HG03432 (cell line): ENCODE results near the gene OR2AK2.

Source experiments
- ATAC-seq: cut with Tn5 transposase; IDR thresholded peaks from one replicate; pipeline ENCODE4 v1.9.1; 2021; ENCODE audit warnings: mild to moderate bottlenecking, moderate library complexity; ENCODE audit not compliant: unreplicated experiment

OR2AK2 gene, protein sequence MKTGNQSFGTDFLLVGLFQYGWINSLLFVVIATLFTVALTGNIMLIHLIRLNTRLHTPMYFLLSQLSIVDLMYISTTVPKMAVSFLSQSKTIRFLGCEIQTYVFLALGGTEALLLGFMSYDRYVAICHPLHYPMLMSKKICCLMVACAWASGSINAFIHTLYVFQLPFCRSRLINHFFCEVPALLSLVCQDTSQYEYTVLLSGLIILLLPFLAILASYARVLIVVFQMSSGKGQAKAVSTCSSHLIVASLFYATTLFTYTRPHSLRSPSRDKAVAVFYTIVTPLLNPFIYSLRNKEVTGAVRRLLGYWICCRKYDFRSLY

GRCh38 chr1:247964933-247965332 lies at the start of gene OR2AK2:
OR2AK2 (plus strand) TSS chr1:247965233; CDS start chr1:247965377, 144 bp downstream.
- ATAC-seq = no peak

GRCh38 chr1:247919952-247920351 lies 45.1 kb upstream of the OR2AK2 start, which contains the start of gene OR2T8:
OR2T8 (plus strand) TSS chr1:247920252; CDS start chr1:247921018, 766 bp downstream.
- ATAC-seq = no peak

- no peak for ATAC-seq
These were observed 41.1 kb upstream of the OR2AK2 start for GRCh38 chr1:247923941-247924340.

GRCh38 chr1:247924868-247925267 lies 40.2 kb upstream of the OR2AK2 start, which contains the start of gene OR2AJ1:
OR2AJ1 (plus strand) TSS chr1:247924889; CDS start chr1:247933769, 8,880 bp downstream.
- no peak for ATAC-seq

DNA sequence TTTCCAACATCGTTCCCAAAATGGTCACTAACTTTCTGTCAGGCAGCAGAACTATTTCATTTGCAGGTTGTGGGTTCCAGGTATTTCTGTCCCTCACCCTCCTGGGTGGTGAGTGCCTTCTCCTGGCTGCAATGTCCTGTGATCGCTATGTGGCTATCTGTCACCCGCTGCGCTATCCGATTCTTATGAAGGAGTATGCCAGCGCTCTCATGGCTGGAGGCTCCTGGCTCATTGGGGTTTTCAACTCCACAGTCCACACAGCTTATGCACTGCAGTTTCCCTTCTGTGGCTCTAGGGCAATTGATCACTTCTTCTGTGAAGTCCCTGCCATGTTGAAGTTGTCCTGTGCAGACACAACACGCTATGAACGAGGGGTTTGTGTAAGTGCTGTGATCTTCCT lies 31.0 kb upstream of the OR2AK2 start:
- no peak for ATAC-seq

GRCh38 chr1:247935781-247936180 lies 29.3 kb upstream of the OR2AK2 start:
- no peak for ATAC-seq

GRCh38 chr1:247936415-247936814 lies 28.6 kb upstream of the OR2AK2 start:
- ATAC-seq = no peak

DNA sequence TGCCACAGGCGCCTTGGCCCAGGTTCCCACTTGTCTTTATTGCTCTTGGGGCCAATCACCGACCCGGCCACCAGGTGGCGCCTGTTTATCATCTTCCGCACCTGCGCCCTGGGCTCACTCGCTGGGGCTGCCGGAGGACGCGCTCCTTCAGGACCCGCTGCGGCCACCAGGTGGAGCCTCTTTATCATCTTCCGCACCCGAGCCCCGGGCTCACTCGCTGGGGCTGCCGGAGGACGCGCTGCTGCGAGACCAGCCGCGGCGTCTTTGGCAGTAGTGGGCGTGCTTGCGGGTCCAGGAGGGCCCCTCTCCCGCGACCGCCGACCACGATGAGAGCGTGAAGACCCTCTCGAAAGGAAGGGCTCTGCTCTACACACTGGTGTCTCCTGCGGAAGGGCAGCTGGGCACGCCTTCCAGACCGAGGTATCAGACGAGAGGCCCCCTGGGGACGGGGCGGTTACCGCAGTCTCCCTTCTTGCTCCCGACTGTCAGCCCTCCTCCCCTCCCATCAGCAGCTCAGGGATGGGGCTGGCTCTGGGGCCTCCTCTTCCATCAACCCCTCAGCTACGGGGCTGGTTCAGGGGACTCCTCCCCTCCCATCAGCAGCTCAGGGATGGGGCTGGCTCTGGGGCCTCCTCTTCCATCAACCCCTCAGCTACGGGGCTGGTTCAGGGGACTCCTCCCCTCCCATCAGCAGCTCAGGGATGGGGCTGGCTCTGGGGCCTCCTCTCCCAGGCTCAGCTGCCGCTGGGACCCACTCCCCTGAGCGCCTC lies 27.9 kb upstream of the OR2AK2 start:
- ATAC-seq = peak; percentile 100

DNA sequence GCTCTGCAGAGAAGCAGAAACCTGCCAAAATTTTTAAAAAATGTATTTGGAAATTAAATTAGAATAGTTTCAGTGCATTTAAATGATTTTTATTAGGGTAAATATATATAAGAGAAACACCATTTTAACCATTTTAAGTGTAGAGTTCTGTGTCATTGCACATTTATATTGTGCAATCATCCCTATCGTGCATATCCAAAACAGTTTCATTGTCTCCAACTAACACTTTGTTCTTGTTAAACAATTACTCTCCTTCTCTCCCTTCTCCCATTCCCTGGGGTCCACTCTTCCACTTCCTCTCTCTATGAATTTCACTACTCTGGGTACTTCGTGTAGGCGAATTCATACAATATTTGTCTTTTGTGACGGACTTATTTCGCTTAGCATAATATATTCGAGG lies 22.4 kb upstream of the OR2AK2 start:
- no peak for ATAC-seq

DNA sequence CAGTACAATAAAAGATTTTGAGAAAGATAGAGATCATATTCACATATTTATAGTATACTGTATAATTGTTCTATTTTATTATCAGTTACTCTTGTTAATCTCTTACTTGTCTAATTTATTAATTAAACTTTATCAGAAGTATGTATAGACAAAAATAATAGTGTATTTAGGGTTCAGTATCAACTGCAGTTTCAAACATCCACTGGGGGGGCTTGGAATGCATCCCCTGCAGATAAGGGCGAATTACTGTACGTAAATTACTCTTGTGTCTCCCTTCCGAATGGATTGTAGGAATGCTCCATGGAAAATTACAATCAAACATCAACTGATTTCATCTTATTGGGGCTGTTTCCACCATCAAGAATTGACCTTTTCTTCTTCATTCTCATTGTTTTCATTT lies 16.5 kb upstream of the OR2AK2 start, which contains the start of gene OR2L8:
Gene OR2L8, plus strand, starts transcription at position 301 of the 400 bp plus-strand sequence. Its CDS starts 0 bp downstream, at position 301.
- ATAC-seq = no peak

DNA sequence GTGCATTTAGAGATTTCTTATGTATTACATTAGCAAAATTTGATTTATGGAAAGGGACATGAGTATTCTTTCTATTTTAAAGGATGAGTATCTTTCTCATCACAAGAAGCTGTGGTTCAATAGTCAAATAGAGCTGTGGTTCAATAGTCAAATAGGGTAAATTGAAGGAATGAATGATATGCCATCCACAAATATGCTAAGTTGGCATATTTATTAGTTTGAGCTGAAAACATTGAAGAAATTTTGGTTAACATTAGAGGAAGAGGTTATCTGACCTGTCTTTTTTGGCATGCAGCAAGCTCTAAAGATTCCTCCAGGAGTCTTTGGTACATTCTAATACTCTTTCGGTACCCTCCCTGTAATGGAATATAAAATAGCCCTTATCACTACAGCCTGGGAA lies 11.6 kb upstream of the OR2AK2 start:
- ATAC-seq = no peak

- ATAC-seq = no peak
These were observed 3.2 kb upstream of the OR2AK2 start for GRCh38 chr1:247961791-247962190.

DNA sequence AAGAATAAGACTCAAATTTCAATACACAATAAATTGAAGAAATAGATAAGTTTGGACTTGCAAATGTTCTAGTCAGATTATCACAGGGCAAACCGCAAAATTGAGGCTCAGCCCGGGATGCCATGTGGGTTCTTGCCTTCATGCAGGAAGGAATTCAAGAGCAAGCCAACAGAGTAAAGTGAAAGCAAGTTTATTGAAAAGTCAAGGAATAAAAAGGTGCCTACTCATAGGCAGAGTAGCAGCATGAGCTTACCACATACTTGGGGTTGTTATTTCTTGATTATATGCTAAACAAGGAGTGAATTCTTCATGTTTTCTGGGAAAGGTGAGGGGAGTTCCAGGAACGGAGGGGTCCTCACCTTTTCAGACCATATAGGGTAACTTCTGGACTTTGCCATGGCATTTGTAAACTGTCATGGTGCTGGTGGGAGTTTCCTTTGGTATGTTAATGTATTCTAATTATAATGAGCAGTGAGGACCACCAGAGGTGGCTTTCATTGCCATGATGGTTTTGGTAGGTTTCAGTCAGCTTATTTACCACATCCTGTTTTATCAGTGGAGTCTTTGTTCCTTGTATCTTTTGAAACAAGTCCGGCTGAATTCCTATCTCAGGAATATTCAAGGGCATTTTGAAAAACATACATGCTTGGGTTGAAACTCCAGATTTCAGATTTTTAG lies 2.0 kb upstream of the OR2AK2 start:
- ATAC-seq = no peak

GRCh38 chr1:247966532-247967204 lies 1.6 kb downstream of the OR2AK2 start:
- ATAC-seq = peak; percentile 87

DNA sequence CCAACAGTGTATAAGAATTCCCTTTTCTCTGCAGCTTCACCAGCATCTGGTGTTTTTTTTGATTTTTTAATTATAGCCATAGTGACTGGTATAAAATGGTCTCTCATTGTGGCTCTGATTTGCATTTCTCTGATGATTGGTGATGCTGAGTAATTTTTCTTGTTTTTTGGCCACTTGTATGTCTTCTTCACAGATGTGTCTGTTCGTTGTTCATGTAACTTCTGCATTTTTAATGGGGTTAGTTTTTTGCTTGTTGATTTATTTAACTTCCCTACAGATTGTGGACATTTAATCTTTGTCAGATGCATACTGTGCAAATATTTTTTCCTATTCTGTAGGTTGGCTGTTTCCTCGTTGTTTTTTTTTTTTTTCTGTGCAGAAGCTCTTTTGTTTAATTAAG lies 28.0 kb downstream of the OR2AK2 start:
- no peak for ATAC-seq

- ATAC-seq = no peak
These were observed 33.8 kb downstream of the OR2AK2 start for GRCh38 chr1:247998811-247999210.

DNA sequence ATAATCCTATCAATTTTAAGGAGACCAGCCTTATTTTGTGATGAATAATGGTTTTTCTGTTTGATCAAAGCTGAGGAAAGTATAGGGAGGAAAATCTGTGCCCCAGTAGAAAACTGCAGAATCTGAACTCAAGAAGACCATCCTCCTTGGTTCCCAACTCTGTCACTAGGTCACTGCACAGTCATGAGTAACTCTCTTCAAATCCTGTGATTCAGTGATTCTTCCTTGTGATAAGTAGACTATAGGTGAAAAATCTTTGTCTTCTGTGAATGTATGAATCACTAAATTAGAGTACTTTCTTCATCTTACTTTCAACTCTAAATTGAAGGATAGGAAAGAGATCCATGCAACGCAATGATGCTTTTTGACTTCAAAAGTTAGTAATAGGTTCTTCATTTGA lies 35.1 kb downstream of the OR2AK2 start:
- no peak for ATAC-seq

DNA sequence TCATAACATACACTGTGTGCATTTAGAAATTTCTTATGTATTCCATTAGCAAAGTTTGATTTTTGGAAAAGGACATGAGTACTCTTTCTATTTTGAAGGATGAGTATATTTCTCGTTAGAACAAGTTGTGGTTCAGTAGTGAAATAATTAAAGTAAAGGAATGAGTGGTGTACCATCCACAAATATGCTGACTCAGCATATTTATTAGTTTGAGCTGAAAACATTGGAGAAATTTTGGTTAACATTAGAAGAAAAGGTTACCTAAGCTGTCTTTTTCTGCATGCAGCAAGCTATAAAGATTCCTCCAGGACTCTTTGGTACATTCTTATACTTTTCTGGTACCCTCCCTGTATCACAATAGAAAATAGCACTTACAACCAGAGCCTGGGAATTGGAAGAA lies 42.7 kb downstream of the OR2AK2 start:
- ATAC-seq = no peak

DNA sequence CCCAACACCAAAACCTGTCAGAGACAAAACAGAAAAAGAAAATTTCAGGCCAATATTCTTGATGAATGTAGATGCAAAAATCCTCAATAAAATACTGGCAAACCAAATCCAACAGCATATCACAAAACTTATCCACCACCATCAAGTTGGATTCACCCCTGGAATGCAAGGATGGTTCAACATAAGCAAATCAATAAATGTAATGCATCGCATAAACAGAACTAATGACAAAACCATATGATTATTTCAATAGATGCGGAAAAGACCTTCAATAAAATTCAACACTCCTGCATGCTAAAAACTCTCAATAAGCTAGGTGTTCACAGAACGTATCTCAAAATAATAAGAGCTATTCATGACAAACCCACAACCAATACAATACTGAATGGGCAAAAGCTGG lies 44.6 kb downstream of the OR2AK2 start:
- ATAC-seq = no peak

DNA sequence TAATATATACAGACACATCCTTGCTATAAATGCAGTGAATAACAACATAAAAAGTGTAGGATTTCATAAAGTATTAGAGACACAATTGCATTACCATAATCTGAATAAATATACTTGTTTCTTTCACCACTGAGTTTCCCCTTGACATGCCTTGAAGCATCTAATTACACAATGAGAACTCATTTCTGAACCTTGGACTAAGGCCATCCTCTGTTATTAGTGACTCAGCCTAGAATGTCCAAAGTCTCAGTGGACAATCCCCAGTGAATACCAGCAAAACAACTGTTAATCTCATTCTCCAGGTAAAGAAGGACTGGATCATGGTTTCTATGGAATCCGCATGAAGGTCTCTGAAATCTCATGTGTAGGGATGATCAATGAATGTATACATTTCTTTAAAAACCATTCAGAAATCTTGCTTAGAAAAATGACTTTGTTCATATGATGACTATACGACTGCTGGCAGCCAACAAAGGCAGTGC lies 48.2 kb downstream of the OR2AK2 start, which contains the start of gene OR2L5:
Gene OR2L5, plus strand, starts transcription at position 432 of the 482 bp plus-strand sequence. CDS start 8,288 bp downstream, outside the sequence.
- ATAC-seq = no peak

GRCh38 chr1:248015803-248016202 lies 50.8 kb downstream of the OR2AK2 start:
- ATAC-seq = no peak
